IMR-90 (cell line): ENCODE results near the gene HES7. TPM values are rescaled to one million over a fixed set of nuclear protein-coding genes. Genes with fewer than 3 reads are reported as not detected.

Experiments used
- ATAC-seq: fragments of 200-7000 bp; cut with Tn5 transposase; 2 replicates; pipeline ENCODE4 v1.9.1; 2020; ENCODE audit warnings: low read depth, mild to moderate bottlenecking, moderate library complexity
- BruUV-seq: library from RNA; stranded (reverse); fragments of 400-500 nt; replicated peaks from 2 replicates; lab custom pipeline; 2021; lab: Mats Ljungman, UMichigan
- CTCF ChIA-PET: fragments of 300-600 bp; formaldehyde crosslinking; extraction: SDS; loops from one replicate; lab custom pipeline; 2021; ENCODE audit warnings: antibody characterized with exemption; lab: Yijun Ruan, JAX
- POLR2A ChIA-PET: fragments of 300-600 bp; sonication (Branson Sonifier 250); formaldehyde crosslinking; loops from one replicate; lab custom pipeline; 2022; ENCODE audit warnings: antibody characterized with exemption; ENCODE audit not compliant: unreplicated experiment; lab: Charles Lee
- DNase-seq: peaks from one replicate; pipeline ENCODE4 v3.0.0; 2013
- H2AFZ ChIP-seq: replicated peaks from 2 replicates; pipeline ENCODE3; 2013; ENCODE audit warnings: low read length, mild to moderate bottlenecking; ENCODE audit not compliant: poor library complexity
- H2AK5ac ChIP-seq: 2 replicates; pipeline ENCODE4 v1.6.1; 2013; ENCODE audit warnings: low read depth, low read length, inconsistent platforms
- H2AK9ac ChIP-seq: replicated peaks from 2 replicates; pipeline ENCODE3; 2013; ENCODE audit warnings: mild to moderate bottlenecking, low read depth, low read length, moderate library complexity; ENCODE audit not compliant: poor library complexity
- H2BK120ac ChIP-seq: 2 replicates; pipeline ENCODE4 v1.6.1; 2013; ENCODE audit warnings: low read depth, low read length, inconsistent platforms
- H2BK15ac ChIP-seq: 3 replicates; pipeline ENCODE4 v1.6.1; 2013; ENCODE audit warnings: low read depth, low read length, inconsistent platforms
- H2BK20ac ChIP-seq: 2 replicates; pipeline ENCODE4 v1.6.1; 2013; ENCODE audit warnings: low read depth, mild to moderate bottlenecking, inconsistent platforms, low read length, moderate library complexity
- H2BK5ac ChIP-seq: 2 replicates; pipeline ENCODE4 v1.6.1; 2013; ENCODE audit warnings: mild to moderate bottlenecking, low read depth, low read length, inconsistent platforms; ENCODE audit not compliant: poor library complexity, severe bottlenecking
- H3K14ac ChIP-seq: replicated peaks from 2 replicates; pipeline ENCODE4 v1.6.1; 2013; ENCODE audit warnings: low read depth, low read length, inconsistent platforms
- H3K18ac ChIP-seq: 2 replicates; pipeline ENCODE4 v1.6.1; 2013; ENCODE audit warnings: low read depth, low read length, control low read depth
- H3K23ac ChIP-seq: 2 replicates; pipeline ENCODE4 v1.6.1; 2013; ENCODE audit warnings: low read depth, low read length, inconsistent platforms
- H3K27ac ChIP-seq: 2 replicates; pipeline ENCODE4 v1.5.1; 2013; ENCODE audit warnings: mild to moderate bottlenecking, control low read depth, low read length; ENCODE audit not compliant: insufficient read depth
- H3K27me3 ChIP-seq: 2 replicates; pipeline ENCODE4 v1.6.1; 2013; ENCODE audit warnings: low read length; ENCODE audit not compliant: control insufficient read depth, insufficient read depth
- H3K36me3 ChIP-seq: 2 replicates; pipeline ENCODE4 v1.6.1; 2013; ENCODE audit warnings: low read length, mixed read lengths; ENCODE audit not compliant: control insufficient read depth, insufficient read depth
- H3K4ac ChIP-seq: 2 replicates; pipeline ENCODE4 v1.6.1; 2013; ENCODE audit warnings: low read depth, low read length, inconsistent platforms
- H3K4me1 ChIP-seq: 2 replicates; pipeline ENCODE4 v1.6.1; 2013; ENCODE audit warnings: low read length, mixed read lengths; ENCODE audit not compliant: control insufficient read depth, insufficient read depth
- H3K4me2 ChIP-seq: 2 replicates; pipeline ENCODE4 v1.6.1; 2013; ENCODE audit warnings: low read depth, mild to moderate bottlenecking, control low read depth, low read length, moderate library complexity
- H3K4me3 ChIP-seq: 2 replicates; pipeline ENCODE4 v1.5.1; 2013; ENCODE audit warnings: low read depth, mild to moderate bottlenecking, control low read depth, low read length, moderate library complexity; ENCODE audit not compliant: insufficient read depth
- H3K56ac ChIP-seq: 2 replicates; pipeline ENCODE4 v1.6.1; 2013; ENCODE audit warnings: low read length, inconsistent platforms; ENCODE audit not compliant: insufficient read depth; ENCODE audit errors: extremely low read depth
- H3K79me1 ChIP-seq, 2 experiments: 2 replicates each; pipeline ENCODE4 v1.6.1; 2013; ENCODE audit warnings: low read length in 2 of 2, inconsistent platforms in 1 of 2, low read depth in 1 of 2
- H3K9ac ChIP-seq: 2 replicates; pipeline ENCODE4 v1.6.1; 2013; ENCODE audit warnings: low read depth, low read length, control low read depth
- H3K9me1 ChIP-seq: 2 replicates; pipeline ENCODE4 v1.6.1; 2013; ENCODE audit warnings: low read length, inconsistent platforms; ENCODE audit not compliant: insufficient read depth
- H3K9me3 ChIP-seq: 2 replicates; pipeline ENCODE4 v1.6.1; 2013; ENCODE audit warnings: low read length; ENCODE audit not compliant: control insufficient read depth, insufficient read depth
- H4K20me1 ChIP-seq: 2 replicates; pipeline ENCODE4 v1.6.1; 2013; ENCODE audit warnings: low read length, inconsistent platforms; ENCODE audit not compliant: insufficient read depth
- H4K5ac ChIP-seq: 2 replicates; pipeline ENCODE4 v1.6.1; 2013; ENCODE audit warnings: mild to moderate bottlenecking, low read depth, low read length, control low read depth
- H4K8ac ChIP-seq, 2 experiments: 2 replicates each; pipeline ENCODE4 v1.6.1; 2013; ENCODE audit warnings: low read depth in 2 of 2, low read length in 2 of 2, control low read depth in 1 of 2, inconsistent platforms in 1 of 2
- H4K91ac ChIP-seq: 2 replicates; pipeline ENCODE4 v1.6.1; 2013; ENCODE audit warnings: low read depth, low read length, inconsistent platforms; ENCODE audit not compliant: insufficient read depth
- BHLHE40 ChIP-seq: fragments of 150-350 bp; IDR thresholded peaks from 2 replicates; pipeline ENCODE4 v1.6.1; 2016; ENCODE audit warnings: mild to moderate bottlenecking, low read depth, low read length
- CTCF ChIP-seq: conservative IDR thresholded peaks from 2 replicates; pipeline ENCODE4 v1.5.1; 2012; ENCODE audit warnings: mild to moderate bottlenecking, low read depth, low read length, improper control_type of control experiment
- POLR2A ChIP-seq: IDR thresholded peaks from 2 replicates; pipeline ENCODE4 v1.6.1; 2012; ENCODE audit warnings: mild to moderate bottlenecking, low read depth, low read length
- WGBS, 2 experiments: methylation state at CpG; one replicate each; pipeline versions ENCODE4 v1.1.5 to v1.1.7; 2013; ENCODE audit warnings: missing lambda C conversion rate in 2 of 2; ENCODE audit not compliant: insufficient read length in 1 of 2; ENCODE audit errors: extremely low coverage in 2 of 2; 5-methylcytosine and 5-hydroxymethylcytosine counted together
- dilution Hi-C: fragments of 300-500 bp; cut with HindIII; formaldehyde crosslinking; loops from one replicate; pipeline ENCODE4 v1.14.3; 2018; ENCODE audit warnings: low sequenced_read_pairs; ENCODE audit not compliant: unreplicated experiment
- in situ Hi-C: fragments of 300-500 bp; cut with MboI; formaldehyde crosslinking; loops from 3 replicates; pipeline ENCODE4 v1.14.3; 2019; ENCODE audit warnings: low sequenced_read_pairs, inconsistent platforms, mixed read lengths
- intact Hi-C: fragments of 100-400 bp; cut with micrococcal nuclease; formaldehyde crosslinking; loops from 2 replicates; pipeline ENCODE4 v1.10.0; 2022
- polyA plus RNA-seq, 3 experiments: library from polyadenylated mRNA; depleted of rRNA; stranded (reverse); fragments of >200 nt; gene quantifications; 2 replicates each; pipeline ENCODE4 v1.2.3, GENCODE V29; 2012; ENCODE audit warnings: low replicate concordance in 1 of 3
- total RNA-seq: library from RNA; depleted of rRNA; stranded (reverse); fragments of >200 nt; gene quantifications from 2 replicates; pipeline ENCODE4 v1.2.3, GENCODE V29; 2012
- TF ChIP-seq, protein P1 (sequence below): fragments of 150-350 bp; IDR thresholded peaks from 2 replicates; pipeline ENCODE4 v1.6.1; 2017; ENCODE audit warnings: mild to moderate bottlenecking, antibody characterized with exemption, low read length, low read depth

Gene HES7
- total and polyA plus RNA-seq, 2 of the 4 experiments (the other 2 are of a cell fraction) = 0.43 TPM; not detected in 1

GRCh38 chr17:8122924-8123694 lies 797 bp downstream of the HES7 start (continued):
- TF ChIP-seq, protein P1, sequence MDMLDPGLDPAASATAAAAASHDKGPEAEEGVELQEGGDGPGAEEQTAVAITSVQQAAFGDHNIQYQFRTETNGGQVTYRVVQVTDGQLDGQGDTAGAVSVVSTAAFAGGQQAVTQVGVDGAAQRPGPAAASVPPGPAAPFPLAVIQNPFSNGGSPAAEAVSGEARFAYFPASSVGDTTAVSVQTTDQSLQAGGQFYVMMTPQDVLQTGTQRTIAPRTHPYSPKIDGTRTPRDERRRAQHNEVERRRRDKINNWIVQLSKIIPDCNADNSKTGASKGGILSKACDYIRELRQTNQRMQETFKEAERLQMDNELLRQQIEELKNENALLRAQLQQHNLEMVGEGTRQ = no peak
- TF ChIP-seq POLR2A = no peak

- H3K4me2 ChIP-seq = peak overlapping the region; percentile 86
- peaks cover 14% of the 10 kb centered on the region for H3K4me1 ChIP-seq
- intact Hi-C loops = no loop called here
Measured at GRCh38 chr17:8122422-8122923, 1.4 kb downstream of the HES7 start.

More at GRCh38 chr17:8122422-8122923, 1.4 kb downstream of the HES7 start:
- no peak overlapping the region for H3K56ac ChIP-seq
- H3K79me1 ChIP-seq = no peaks in the 10 kb centered on the region; a peak in 1 of 4 replicates
- H3K27ac ChIP-seq = no peak overlapping the region
- H3K14ac ChIP-seq = no peak overlapping the region
- H4K8ac ChIP-seq = no peak overlapping the region
- ATAC-seq = no peak
- H3K9ac ChIP-seq = peak overlapping the region; percentile 10; the same call in 1 of the 2 replicates
- H4K5ac ChIP-seq = no peak overlapping the region
- H3K4ac ChIP-seq = peak overlapping the region; percentile 19; the same call in 1 of the 2 replicates
- H2BK15ac ChIP-seq = no peak overlapping the region
- TF ChIP-seq CTCF = no peak
- TF ChIP-seq BHLHE40 = peak; percentile 66; the same call in 1 of the 2 replicates
- CTCF ChIA-PET = interaction anchor here (1.0 to 1.1 kb wide), 2 partner anchors 34 to 100 kb away, joined by 3 to 4 read pairs; no protein-coding TSS in a partner anchor
- dilution Hi-C loops = loop anchor here (25.0 kb wide), 1 partner anchor 115 kb away; the partner anchor contains the start of genes CTC1 and PFAS
- peak overlapping the region; percentile 73 for H3K4me3 ChIP-seq
- H3K23ac ChIP-seq = peak overlapping the region; percentile 56; the same call in 1 of the 2 replicates
- BruUV-seq = no TSS peak
- H2AK9ac ChIP-seq = peak overlapping the region; percentile 17
- no peak overlapping the region for H2BK120ac ChIP-seq
- H3K36me3 ChIP-seq = no peaks in the 10 kb centered on the region
- H2BK5ac ChIP-seq = no peak overlapping the region
- H3K9me1 ChIP-seq = peaks cover 9% of the 10 kb centered on the region
- H3K9me3 ChIP-seq = no peaks in the 10 kb centered on the region
- H2AK5ac ChIP-seq = no peak overlapping the region
- WGBS, 2 experiments = 0% methylated on average over 7 of the region's 29 CpGs; no CpG with 5 or more reads in 1 of the 2 experiments
- H2BK20ac ChIP-seq = no peak overlapping the region
- peak; percentile 50 for DNase-seq
- POLR2A ChIA-PET = no interaction called here
- peaks cover 24% of the 10 kb centered on the region for H4K20me1 ChIP-seq
- in situ Hi-C loops = loop anchor here (5.0 kb wide), 1 partner anchor 100 kb away; no protein-coding TSS in a partner anchor
- H3K27me3 ChIP-seq = no peaks in the 10 kb centered on the region
- H4K91ac ChIP-seq = no peak overlapping the region
- no peak overlapping the region for H3K18ac ChIP-seq
- H2AFZ ChIP-seq = peak overlapping the region; percentile 88
